NCI-H2107 treated with DMSO at 0.1 percent for 48 hours (cell line): ENCODE measurements around the gene C5orf22.
"Not testable (repeated sequence)": the region's sequence is repeated elsewhere in the genome, so short reads cannot be mapped to it uniquely, and the experiment has no call there.

Experiments used
- DNase-seq: peaks from one replicate; lab custom pipeline; 2025; ENCODE audit not compliant: unreplicated experiment; lab: John Stamatoyannopoulos, UW

The C5orf22 gene

GRCh38 chr5:31602305-31602704 is 70.2 kb downstream of the C5orf22 start:
- DNase-seq = not testable (repeated sequence)

- DNase-seq = no peak
Observed at GRCh38 chr5:31604240-31604639, 72.1 kb downstream of the C5orf22 start.

GRCh38 chr5:31604644-31605043 is 72.5 kb downstream of the C5orf22 start:
- DNase-seq = no peak
